PC-9 (cell line): Measurements from ENCODE around the gene CAPZB.
A peak's percentile ranks its signal among the peaks of the same experiment; 100 is the strongest.

ENCODE experiments used
- EZH2 ChIP-seq: fragments of 200-600 bp; sonication (generic); IDR thresholded peaks from 2 replicates; pipeline ENCODE4 v1.8.0; 2017; ENCODE audit warnings: antibody characterized with exemption, low read depth
- TF ChIP-seq, protein P1 (sequence below): fragments of 200-600 bp; sonication (generic); conservative IDR thresholded peaks from 2 replicates; pipeline ENCODE4 v1.6.1; 2017; ENCODE audit warnings: mixed run types, antibody characterized with exemption, mild to moderate bottlenecking, moderate library complexity

DNA sequence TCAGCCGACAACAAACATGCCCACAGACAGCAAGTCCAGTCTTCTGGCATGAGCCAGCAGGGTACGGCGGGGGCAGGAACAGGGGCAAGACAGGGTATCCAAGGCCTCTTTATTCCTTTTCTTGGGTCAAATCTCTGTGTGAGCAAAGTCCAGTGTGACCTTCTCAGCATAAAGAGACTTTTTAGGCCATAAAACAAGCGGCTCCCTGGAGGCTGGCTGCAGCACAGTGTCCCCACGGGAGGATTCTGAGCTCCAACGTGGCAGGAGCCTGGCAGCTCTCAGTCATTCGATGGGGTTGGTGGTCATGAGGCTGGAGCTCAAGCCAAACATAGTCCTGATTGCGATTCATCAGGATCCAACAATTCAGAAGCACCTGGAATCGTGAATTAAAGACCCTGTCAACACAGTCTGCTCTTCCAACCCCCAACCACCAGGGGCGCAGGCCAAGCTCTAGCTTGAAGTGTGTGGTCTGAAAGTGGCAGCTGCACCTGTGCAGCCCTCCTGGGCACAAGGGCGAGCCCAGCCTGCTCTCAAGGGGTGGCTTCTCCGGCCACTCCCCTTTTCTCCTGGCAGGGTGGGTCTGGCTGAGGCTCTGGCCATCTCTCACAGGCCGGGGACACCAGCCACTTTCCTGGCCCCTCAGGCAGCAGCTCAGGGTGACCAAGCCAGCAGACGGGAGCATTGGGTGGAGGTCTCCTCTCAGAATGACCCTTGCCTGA lies 111.1 kb downstream of the CAPZB start:
- TF ChIP-seq, protein P1, sequence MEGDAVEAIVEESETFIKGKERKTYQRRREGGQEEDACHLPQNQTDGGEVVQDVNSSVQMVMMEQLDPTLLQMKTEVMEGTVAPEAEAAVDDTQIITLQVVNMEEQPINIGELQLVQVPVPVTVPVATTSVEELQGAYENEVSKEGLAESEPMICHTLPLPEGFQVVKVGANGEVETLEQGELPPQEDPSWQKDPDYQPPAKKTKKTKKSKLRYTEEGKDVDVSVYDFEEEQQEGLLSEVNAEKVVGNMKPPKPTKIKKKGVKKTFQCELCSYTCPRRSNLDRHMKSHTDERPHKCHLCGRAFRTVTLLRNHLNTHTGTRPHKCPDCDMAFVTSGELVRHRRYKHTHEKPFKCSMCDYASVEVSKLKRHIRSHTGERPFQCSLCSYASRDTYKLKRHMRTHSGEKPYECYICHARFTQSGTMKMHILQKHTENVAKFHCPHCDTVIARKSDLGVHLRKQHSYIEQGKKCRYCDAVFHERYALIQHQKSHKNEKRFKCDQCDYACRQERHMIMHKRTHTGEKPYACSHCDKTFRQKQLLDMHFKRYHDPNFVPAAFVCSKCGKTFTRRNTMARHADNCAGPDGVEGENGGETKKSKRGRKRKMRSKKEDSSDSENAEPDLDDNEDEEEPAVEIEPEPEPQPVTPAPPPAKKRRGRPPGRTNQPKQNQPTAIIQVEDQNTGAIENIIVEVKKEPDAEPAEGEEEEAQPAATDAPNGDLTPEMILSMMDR: peak; percentile 58; the same call in 1 of the 2 replicates
- no peak for TF ChIP-seq EZH2
